Hematopoietic multipotent progenitor cell (in vitro differentiated cells): ENCODE measurements around the gene SH3BP5. TPM values are rescaled to one million over a fixed set of nuclear protein-coding genes. Genes with fewer than 3 reads are reported as not detected.

ENCODE experiments used
- DNase-seq, 3 donors: peaks; one replicate each; pipeline ENCODE4 v3.0.0-alpha.2; 2011 to 2015; ENCODE audit warnings: low read depth in 2 of 3, low spot score in 2 of 3
- total RNA-seq: library from RNA; depleted of rRNA; stranded (reverse); fragments of >200 nt; gene quantifications from one replicate; pipeline ENCODE4 v1.2.3, GENCODE V29; 2012

The SH3BP5 gene
- total RNA-seq, 1 donor, result 4.6 TPM

DNA sequence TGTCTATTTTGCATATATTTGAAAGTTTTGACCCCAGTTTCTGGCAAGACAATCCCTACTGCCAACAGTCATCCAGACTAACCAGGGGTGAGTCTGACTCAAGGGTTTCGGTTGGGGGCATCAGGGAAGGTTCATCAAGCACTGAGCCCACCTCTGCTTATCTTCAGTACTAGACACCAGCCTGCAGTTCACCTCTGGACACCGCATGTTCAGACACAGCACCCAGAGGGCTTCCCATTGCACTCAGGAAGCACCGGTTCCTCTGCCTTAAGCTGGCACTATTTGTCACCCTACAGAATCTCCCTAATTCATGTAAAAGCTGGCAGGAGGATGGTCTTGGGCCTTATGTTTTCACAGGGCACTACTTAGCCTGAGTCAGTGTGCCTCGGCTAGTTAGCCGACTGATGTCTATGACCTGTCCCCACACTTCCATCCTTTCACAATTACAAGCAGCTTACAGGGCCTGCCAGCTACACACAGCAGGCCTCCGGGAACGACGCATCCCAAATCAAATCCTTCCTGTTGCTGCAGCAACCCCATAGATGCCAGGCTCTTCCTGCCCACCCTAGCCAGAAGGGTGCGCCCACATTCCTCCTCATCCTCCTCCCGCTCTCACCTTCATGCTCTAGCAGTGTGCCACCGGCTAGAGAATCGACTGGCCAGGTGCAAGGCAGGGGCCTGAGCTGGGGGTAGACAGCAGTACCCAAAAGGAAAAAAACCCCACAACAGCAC, 52.5 kb downstream of the SH3BP5 start:
- DNase-seq, result no peak

GRCh38 chr3:15279205-15279604, 53.2 kb downstream of the SH3BP5 start:
- no peak for DNase-seq

DNA sequence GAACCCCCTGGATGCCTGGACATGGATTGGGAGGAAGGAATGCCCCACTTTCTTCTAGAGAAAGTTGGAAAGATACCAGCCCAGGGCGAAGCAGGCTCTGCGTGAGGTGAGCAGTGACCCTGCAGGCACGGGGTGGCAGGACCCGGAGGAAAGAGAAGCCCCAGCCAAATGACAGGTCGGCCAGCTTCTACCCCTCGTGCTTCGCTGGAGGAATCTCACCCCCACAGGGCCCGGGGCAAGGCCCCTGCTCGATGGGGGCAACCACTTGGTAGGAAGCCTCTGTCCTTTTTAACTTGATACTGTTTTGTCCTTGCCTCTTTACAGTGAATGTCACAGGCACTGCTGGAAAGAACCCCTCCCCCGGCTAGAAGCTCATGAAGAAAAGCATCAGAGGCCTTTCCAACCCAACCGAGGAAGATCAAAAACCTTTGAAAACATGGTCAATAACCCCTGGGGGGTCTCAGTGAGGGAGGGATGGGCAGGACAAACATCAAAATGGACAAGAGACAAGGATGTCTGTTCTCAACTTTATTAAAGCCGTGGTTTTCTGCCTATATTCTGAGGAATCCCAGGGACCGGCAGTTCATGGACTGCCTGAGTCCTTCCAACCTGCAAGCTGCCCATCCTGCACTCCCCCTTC, 54.4 kb downstream of the SH3BP5 start:
- no peak for DNase-seq

- DNase-seq, result no peak
Measured at GRCh38 chr3:15276028-15276724, 56.2 kb downstream of the SH3BP5 start.

DNA sequence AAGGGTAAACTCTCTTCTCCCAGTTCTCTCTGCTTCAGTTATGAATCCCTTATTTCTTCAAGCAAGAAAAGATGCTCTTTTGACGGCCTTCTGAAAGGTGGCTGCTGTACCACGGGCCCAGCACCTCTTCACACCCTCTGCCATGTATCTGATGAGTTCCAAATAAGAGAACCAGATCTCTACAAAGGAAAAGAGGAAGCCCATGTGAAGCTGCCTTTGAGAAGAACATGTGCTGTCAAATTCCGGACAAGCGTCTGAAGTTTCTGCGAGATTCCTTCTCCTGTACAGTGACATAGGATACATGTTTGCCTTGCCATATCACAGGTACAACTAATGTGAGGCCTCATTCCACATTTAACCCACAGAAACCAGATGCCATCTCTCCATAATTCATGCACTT, 59.2 kb downstream of the SH3BP5 start:
- peak in 1 of 3 donors; percentile 50 for DNase-seq

DNA sequence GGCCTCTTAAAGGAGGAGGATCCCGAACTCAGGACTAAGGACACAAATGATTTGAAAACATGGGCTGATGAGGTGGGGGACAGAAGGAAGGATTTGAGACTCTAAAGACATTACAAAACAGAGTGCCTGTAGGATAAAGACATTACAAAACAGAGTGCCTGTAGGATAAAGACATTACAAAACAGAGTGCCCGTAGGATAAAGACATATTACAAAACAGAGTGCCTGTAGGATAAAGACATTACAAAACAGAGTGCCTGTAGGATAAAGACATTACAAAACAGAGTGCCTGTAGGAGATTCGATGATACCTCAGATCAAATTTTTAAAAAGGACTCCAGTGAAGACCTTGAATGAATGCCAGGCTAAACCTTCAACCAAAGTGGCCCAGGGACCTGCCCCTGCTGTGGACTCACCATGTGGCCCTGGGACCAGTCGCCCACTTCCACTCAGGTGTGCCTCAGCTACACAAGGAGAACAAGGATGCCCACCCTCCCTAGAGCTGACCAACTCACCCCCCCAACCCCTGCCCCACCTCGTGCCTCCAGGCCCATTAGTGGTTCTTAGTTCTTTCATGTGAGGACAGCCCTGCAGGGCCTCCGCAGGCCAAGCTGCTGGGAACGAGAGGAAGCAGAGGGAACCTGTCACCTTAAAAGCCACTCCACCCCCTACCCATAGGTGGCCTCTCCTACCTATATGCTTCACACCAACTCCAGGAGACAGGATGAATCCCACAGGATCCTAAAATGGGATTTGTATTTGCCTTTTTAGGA, 59.8 kb downstream of the SH3BP5 start:
- DNase-seq, result no peak

GRCh38 chr3:15271785-15272381, 60.5 kb downstream of the SH3BP5 start:
- peak; percentile 75 to 96 (median 94) for DNase-seq

DNA sequence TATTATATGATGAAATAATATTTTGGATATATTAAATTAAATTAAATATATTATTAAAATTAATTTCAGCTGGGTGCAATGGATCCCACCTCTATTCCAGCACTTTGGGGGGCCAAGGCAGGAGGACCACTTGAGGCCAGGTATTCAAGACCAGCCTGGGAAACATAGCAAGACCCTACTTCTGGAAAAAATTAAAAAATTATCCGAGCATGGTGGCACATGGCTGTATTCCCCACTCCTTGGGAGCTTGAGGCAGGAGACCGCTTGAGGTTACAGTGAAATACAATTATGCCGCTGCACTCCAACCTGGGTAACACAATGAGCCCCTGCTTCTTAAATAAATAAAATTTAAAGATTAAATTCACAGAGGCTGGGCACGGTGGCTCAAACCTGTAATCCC, 61.4 kb downstream of the SH3BP5 start:
- no peak for DNase-seq

- DNase-seq, result peak; percentile 43 to 95 (median 95)
Measured at GRCh38 chr3:15269091-15269989, 63.0 kb downstream of the SH3BP5 start.

- DNase-seq, result peak; percentile 65 to 93 (median 84)
Measured at GRCh38 chr3:15268033-15268631, 64.3 kb downstream of the SH3BP5 start.

DNA sequence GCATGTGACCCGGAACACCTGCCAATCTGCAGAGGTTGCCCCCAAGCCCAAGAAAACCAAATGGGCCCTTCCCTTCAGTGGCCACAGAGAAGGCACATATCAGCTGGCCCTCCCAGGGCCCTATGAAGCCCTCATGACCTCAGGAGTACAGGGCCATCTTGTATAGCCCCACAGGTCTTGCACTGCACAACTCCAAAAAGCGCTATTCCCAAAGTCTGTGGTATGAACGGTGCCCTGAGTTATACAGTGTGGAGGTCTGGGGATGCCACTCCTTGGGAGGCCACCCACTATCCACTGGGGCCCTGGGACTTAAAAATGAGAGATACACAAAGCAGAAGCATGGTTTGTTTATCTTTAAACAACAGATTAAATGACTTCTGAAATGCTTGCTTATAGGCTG, 64.9 kb downstream of the SH3BP5 start:
- no peak for DNase-seq

GRCh38 chr3:15266510-15267376, 65.6 kb downstream of the SH3BP5 start:
- DNase-seq, result no peak

DNA sequence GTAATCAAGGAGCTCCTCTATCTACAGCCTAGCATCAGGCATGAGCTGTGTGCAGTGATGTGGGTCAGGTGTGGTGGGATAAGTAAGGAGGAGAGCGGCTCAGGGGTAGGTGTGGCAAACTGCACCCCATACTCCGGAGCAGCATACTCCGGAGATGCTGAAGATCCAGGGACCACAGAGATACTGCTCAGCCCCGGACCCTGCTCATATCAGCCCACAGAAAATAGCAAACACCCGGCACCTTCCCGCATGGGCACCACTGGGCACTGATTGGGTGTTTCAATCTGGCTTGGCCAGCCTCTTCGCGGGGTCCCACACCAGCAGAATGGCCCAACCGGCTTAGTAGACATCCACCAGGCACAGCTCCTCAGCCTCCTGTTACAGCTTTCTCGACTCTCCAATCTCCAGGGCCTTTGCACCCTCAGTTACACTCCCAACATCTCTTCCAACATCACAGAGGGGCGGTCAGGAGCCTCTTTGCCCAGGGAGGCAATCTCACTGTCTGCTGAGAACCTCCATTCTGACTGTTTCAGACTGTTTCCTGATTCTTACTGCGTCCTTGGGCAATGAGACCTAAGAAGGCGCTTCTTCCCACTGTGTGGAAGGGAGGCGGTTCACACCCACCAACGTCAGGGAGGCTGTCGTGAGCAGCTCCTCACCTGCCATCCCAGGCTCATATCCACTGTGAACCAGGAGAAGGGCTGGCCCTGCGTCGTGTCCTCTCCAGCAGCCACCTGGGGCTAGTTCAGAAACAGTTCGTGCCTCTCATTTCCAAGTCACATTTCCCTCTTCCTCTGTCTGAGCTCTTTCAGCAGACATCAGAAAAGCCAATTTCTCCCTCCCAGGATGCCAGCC, 66.5 kb downstream of the SH3BP5 start:
- no peak for DNase-seq

GRCh38 chr3:15264486-15264885, 67.9 kb downstream of the SH3BP5 start:
- no peak for DNase-seq

DNA sequence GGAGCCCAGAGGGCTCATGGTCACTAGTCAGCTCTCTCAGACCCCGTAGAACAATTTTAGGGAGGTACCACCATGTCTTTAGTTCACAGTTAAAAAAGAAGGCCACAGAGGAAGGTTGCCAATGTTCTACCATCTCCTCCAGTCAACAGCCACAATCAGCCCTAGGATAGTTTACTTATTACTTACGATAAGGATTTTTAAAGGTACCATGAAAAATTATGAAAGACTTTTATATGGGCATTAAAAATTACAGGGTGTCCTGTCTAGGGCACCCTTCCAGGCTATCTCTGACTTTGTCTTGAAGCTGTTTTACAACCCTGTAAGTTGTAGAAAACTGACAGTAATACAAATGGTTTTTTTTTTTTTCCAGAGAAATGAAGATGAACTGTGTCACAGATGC, 68.5 kb downstream of the SH3BP5 start:
- no peak for DNase-seq

- no peak for DNase-seq
Measured at GRCh38 chr3:15263120-15263519, 69.3 kb downstream of the SH3BP5 start.

DNA sequence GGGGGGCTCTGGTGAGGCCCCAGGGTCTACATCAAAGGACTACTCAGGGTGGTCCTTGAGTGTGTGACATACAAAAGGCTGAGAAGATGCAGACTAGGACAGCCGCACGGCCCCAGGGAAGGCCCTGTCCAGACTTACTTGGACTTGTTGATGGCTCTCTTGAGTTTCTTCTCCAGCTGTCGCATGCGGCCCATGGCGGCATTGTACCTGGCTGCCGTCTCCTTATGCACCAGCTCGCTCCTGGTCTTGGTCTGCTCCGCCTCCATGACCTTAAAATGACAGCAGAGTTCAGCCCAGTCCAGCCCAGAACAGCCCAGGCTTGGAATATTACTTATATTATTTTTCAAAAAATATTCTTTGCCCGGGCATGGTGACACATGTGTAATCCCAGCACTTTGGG, 70.4 kb downstream of the SH3BP5 start:
- no peak for DNase-seq
